Measurements from ENCODE around the gene MED22.
"Not testable (repeated sequence)": the region's sequence is repeated elsewhere in the genome, so short reads cannot be mapped to it uniquely, and the experiment has no call there.

The MED22 gene

DNA sequence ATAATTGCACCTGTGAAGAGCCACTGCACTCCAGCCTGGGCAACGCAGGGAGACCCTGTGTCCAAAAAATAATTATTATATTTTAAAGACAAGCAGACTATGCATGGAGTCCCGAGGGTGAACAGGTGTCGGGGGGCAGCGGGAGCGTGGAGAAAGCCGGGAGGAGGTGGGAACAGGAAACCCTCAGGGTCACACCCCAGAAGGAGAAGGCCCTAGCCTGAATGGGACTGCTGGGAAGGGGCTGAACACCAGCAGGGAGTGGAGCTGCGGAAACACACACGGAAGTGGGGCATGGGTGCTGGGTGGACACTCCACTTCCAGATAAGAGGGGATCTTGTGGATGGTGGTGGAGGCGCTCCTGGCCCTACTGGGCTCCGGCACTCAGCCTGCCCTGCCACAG, 24.7 kb downstream of the MED22 start:
- H2BK5ac ChIP-seq (ENCODE audit: low read length), result no peak overlapping the region

GRCh38 chr9:133322701-133323100, 25.2 kb downstream of the MED22 start:
- H3K79me2 ChIP-seq (ENCODE audit: control insufficient read depth, insufficient read depth, low read length), result no peaks in the 10 kb centered on the region
- no peak overlapping the region for H2AK5ac ChIP-seq (ENCODE audit: low read length)
- no peak overlapping the region for H3K18ac ChIP-seq (ENCODE audit: low read length)
- H3K27ac ChIP-seq (ENCODE audit: low read depth, low read length), result no peak overlapping the region
- no peaks in the 10 kb centered on the region for H3K4me1 ChIP-seq (ENCODE audit: control insufficient read depth, low read depth, low read length)
- H2BK5ac ChIP-seq (ENCODE audit: low read length), result no peak overlapping the region
- H3K56ac ChIP-seq (ENCODE audit: low read length), result no peak overlapping the region
- no peak for DNase-seq
- H3K79me1 ChIP-seq (ENCODE audit: low read length), result no peaks in the 10 kb centered on the region
- no peak overlapping the region for H3K4me3 ChIP-seq (ENCODE audit: low read length)
- no peak overlapping the region for H2BK120ac ChIP-seq (ENCODE audit: low read depth, low read length)
- WGBS (ENCODE audit: extremely low coverage, insufficient coverage, low lambda C conversion rate), result no CpG with 5 or more reads among the region's 14 CpGs
- H4K5ac ChIP-seq (ENCODE audit: low read length), result no peak overlapping the region
- no peak overlapping the region for H3K23ac ChIP-seq (ENCODE audit: low read length)
- no peak overlapping the region for H3K9ac ChIP-seq (ENCODE audit: low read length)
- H4K8ac ChIP-seq (ENCODE audit: low read depth, low read length), result no peak overlapping the region
- H3K27me3 ChIP-seq (ENCODE audit: insufficient read depth, low read length, poor library complexity), result no peaks in the 10 kb centered on the region
- no peaks in the 10 kb centered on the region for H3K36me3 ChIP-seq (ENCODE audit: control insufficient read depth, insufficient read depth, low read length)
- no peak overlapping the region for H2BK15ac ChIP-seq (replicated peaks; ENCODE audit: low read depth)
- H3K4ac ChIP-seq (ENCODE audit: low read depth, low read length), result no peak overlapping the region
- H3K4me2 ChIP-seq (ENCODE audit: low read length), result no peak overlapping the region

More for the DNA sequence above, 24.7 kb downstream of the MED22 start:
- no peak overlapping the region for H3K23ac ChIP-seq (ENCODE audit: low read length)
- H3K4me2 ChIP-seq (ENCODE audit: low read length), result no peak overlapping the region
- no peak overlapping the region for H2BK15ac ChIP-seq (replicated peaks; ENCODE audit: low read depth)
- no peaks in the 10 kb centered on the region for H3K36me3 ChIP-seq (ENCODE audit: control insufficient read depth, insufficient read depth, low read length)
- H3K56ac ChIP-seq (ENCODE audit: low read length), result no peak overlapping the region
- H4K8ac ChIP-seq (ENCODE audit: low read depth, low read length), result no peak overlapping the region
- H2BK120ac ChIP-seq (ENCODE audit: low read depth, low read length), result no peak overlapping the region
- no peak overlapping the region for H3K18ac ChIP-seq (ENCODE audit: low read length)
- H3K27me3 ChIP-seq (ENCODE audit: insufficient read depth, low read length, poor library complexity), result no peaks in the 10 kb centered on the region
- no peak overlapping the region for H4K5ac ChIP-seq (ENCODE audit: low read length)
- H2AK5ac ChIP-seq (ENCODE audit: low read length), result no peak overlapping the region
- no peak overlapping the region for H3K9ac ChIP-seq (ENCODE audit: low read length)
- no peak overlapping the region for H3K4ac ChIP-seq (ENCODE audit: low read depth, low read length)
- no peaks in the 10 kb centered on the region for H3K79me2 ChIP-seq (ENCODE audit: control insufficient read depth, insufficient read depth, low read length)
- WGBS (ENCODE audit: extremely low coverage, insufficient coverage, low lambda C conversion rate), result no CpG with 5 or more reads among the region's 10 CpGs
- no peaks in the 10 kb centered on the region for H3K4me1 ChIP-seq (ENCODE audit: control insufficient read depth, low read depth, low read length)
- no peak overlapping the region for H3K27ac ChIP-seq (ENCODE audit: low read depth, low read length)
- no peaks in the 10 kb centered on the region for H3K79me1 ChIP-seq (ENCODE audit: low read length)
- no peak for DNase-seq
- H3K4me3 ChIP-seq (ENCODE audit: low read length), result no peak overlapping the region

- Histone ChIP-seq H3K79me2 (ENCODE audit: control insufficient read depth, insufficient read depth, low read length) (no peaks in the 10 kb centered on the region), H4K5ac (ENCODE audit: low read length) (no peak overlapping the region), H3K4me2 (ENCODE audit: low read length) (no peak overlapping the region), H2BK5ac (ENCODE audit: low read length) (no peak overlapping the region), H2BK15ac (replicated peaks; ENCODE audit: low read depth) (no peak overlapping the region), H3K23ac (ENCODE audit: low read length) (no peak overlapping the region), H3K36me3 (ENCODE audit: control insufficient read depth, insufficient read depth, low read length) (no peaks in the 10 kb centered on the region), H2AK5ac (ENCODE audit: low read length) (no peak overlapping the region), H3K79me1 (ENCODE audit: low read length) (no peaks in the 10 kb centered on the region), H3K4me3 (ENCODE audit: low read length) (no peak overlapping the region), H3K4ac (ENCODE audit: low read depth, low read length) (no peak overlapping the region), H4K8ac (ENCODE audit: low read depth, low read length) (no peak overlapping the region), H3K9ac (ENCODE audit: low read length) (no peak overlapping the region), H3K56ac (ENCODE audit: low read length) (no peak overlapping the region), H3K4me1 (ENCODE audit: control insufficient read depth, low read depth, low read length) (no peaks in the 10 kb centered on the region), H3K27ac (ENCODE audit: low read depth, low read length) (no peak overlapping the region), H2BK120ac (ENCODE audit: low read depth, low read length) (no peak overlapping the region), H3K18ac (ENCODE audit: low read length) (no peak overlapping the region), H3K27me3 (ENCODE audit: insufficient read depth, low read length, poor library complexity) (no peaks in the 10 kb centered on the region)
- WGBS (ENCODE audit: extremely low coverage, insufficient coverage, low lambda C conversion rate), result no CpG with 5 or more reads among the region's 13 CpGs
- DNase-seq, result no peak
Observed at GRCh38 chr9:133321411-133321935, 26.5 kb downstream of the MED22 start.

DNA sequence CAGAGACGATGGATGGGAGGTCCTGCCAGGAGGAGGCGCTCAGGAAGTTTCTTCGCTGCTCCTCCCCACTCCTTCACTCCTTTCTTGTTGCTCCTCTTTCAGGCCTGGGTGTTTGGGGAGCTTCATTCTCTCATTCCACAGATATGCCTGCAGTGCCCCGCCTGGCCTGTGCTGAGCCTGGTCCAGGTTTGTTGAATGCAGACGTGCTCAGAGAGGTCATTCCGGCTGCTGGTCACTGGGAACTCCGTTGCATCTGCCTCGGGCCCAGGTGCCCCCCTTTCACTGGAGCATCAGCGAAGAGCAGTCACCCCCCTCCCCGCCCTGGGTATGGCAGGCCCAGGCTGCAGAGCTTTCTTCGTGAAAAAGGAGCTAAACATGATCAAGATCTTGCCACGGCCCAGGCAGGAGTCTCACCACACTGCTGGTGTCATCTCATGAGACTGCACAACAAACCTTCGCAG, 27.5 kb downstream of the MED22 start:
- Histone ChIP-seq H3K4me3 (ENCODE audit: low read length) (no peak overlapping the region), H4K8ac (ENCODE audit: low read depth, low read length) (no peak overlapping the region), H4K5ac (ENCODE audit: low read length) (no peak overlapping the region), H3K18ac (ENCODE audit: low read length) (no peak overlapping the region), H3K79me1 (ENCODE audit: low read length) (no peaks in the 10 kb centered on the region), H2AK5ac (ENCODE audit: low read length) (no peak overlapping the region), H3K79me2 (ENCODE audit: control insufficient read depth, insufficient read depth, low read length) (no peaks in the 10 kb centered on the region), H3K36me3 (ENCODE audit: control insufficient read depth, insufficient read depth, low read length) (no peaks in the 10 kb centered on the region), H2BK120ac (ENCODE audit: low read depth, low read length) (no peak overlapping the region), H3K27me3 (ENCODE audit: insufficient read depth, low read length, poor library complexity) (no peaks in the 10 kb centered on the region), H3K4ac (ENCODE audit: low read depth, low read length) (no peak overlapping the region), H3K9ac (ENCODE audit: low read length) (no peak overlapping the region), H3K27ac (ENCODE audit: low read depth, low read length) (no peak overlapping the region), H3K56ac (ENCODE audit: low read length) (no peak overlapping the region), H3K23ac (ENCODE audit: low read length) (no peak overlapping the region), H3K4me2 (ENCODE audit: low read length) (no peak overlapping the region), H2BK5ac (ENCODE audit: low read length) (no peak overlapping the region), H2BK15ac (replicated peaks; ENCODE audit: low read depth) (no peak overlapping the region), H3K4me1 (ENCODE audit: control insufficient read depth, low read depth, low read length) (no peaks in the 10 kb centered on the region)
- WGBS (ENCODE audit: extremely low coverage, insufficient coverage, low lambda C conversion rate), result no CpG with 5 or more reads among the region's 13 CpGs
- DNase-seq, result peak; percentile 44

DNA sequence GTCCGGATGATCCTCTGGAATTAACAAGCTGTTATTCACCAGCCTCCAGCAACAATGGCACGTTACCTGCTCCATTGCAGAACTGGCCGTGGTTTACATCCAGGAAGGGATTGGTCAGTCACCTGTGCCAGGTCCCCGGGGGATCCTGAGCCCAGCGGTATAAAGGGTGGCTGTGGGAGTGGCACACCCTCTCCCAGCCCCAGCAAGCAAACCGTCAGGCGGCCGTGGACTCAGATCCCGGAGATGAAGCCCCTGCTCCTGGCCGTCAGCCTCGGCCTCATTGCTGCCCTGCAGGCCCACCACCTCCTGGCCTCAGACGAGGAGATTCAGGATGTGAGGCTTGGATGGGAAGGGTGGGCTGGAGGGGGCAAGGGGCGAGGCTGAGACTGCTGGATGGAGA, 30.4 kb downstream of the MED22 start:
- not testable (repeated sequence) for H3K4me1 ChIP-seq (ENCODE audit: control insufficient read depth, low read depth, low read length); DNase-seq

GRCh38 chr9:133315997-133316396, 31.9 kb downstream of the MED22 start:
- no peak for DNase-seq

More for the DNA sequence above, 30.4 kb downstream of the MED22 start:
- H2BK15ac ChIP-seq (replicated peaks; ENCODE audit: low read depth); H3K27ac ChIP-seq (ENCODE audit: low read depth, low read length); H3K4me3 ChIP-seq (ENCODE audit: low read length); H3K18ac ChIP-seq (ENCODE audit: low read length); H3K27me3 ChIP-seq (ENCODE audit: insufficient read depth, low read length, poor library complexity); H3K23ac ChIP-seq (ENCODE audit: low read length); H3K79me1 ChIP-seq (ENCODE audit: low read length); H3K79me2 ChIP-seq (ENCODE audit: control insufficient read depth, insufficient read depth, low read length); H2AK5ac ChIP-seq (ENCODE audit: low read length); H3K9ac ChIP-seq (ENCODE audit: low read length); H3K4me2 ChIP-seq (ENCODE audit: low read length); H4K8ac ChIP-seq (ENCODE audit: low read depth, low read length); H3K36me3 ChIP-seq (ENCODE audit: control insufficient read depth, insufficient read depth, low read length); H2BK5ac ChIP-seq (ENCODE audit: low read length); H3K4ac ChIP-seq (ENCODE audit: low read depth, low read length); H4K5ac ChIP-seq (ENCODE audit: low read length); H2BK120ac ChIP-seq (ENCODE audit: low read depth, low read length); H3K56ac ChIP-seq (ENCODE audit: low read length): not testable (repeated sequence)
- WGBS (ENCODE audit: extremely low coverage, insufficient coverage, low lambda C conversion rate), result no CpG with 5 or more reads among the region's 13 CpGs

More at GRCh38 chr9:133315997-133316396, 31.9 kb downstream of the MED22 start:
- no CpG with 5 or more reads among the region's 2 CpGs for WGBS (ENCODE audit: extremely low coverage, insufficient coverage, low lambda C conversion rate)
- Histone ChIP-seq H4K8ac (ENCODE audit: low read depth, low read length) (no peak overlapping the region), H3K27ac (ENCODE audit: low read depth, low read length) (no peak overlapping the region), H3K79me1 (ENCODE audit: low read length) (no peaks in the 10 kb centered on the region), H2AK5ac (ENCODE audit: low read length) (no peak overlapping the region), H3K4me3 (ENCODE audit: low read length) (no peak overlapping the region), H3K36me3 (ENCODE audit: control insufficient read depth, insufficient read depth, low read length) (no peaks in the 10 kb centered on the region), H3K4ac (ENCODE audit: low read depth, low read length) (no peak overlapping the region), H3K79me2 (ENCODE audit: control insufficient read depth, insufficient read depth, low read length) (no peaks in the 10 kb centered on the region), H2BK15ac (replicated peaks; ENCODE audit: low read depth) (no peak overlapping the region), H3K18ac (ENCODE audit: low read length) (no peak overlapping the region), H3K27me3 (ENCODE audit: insufficient read depth, low read length, poor library complexity) (no peaks in the 10 kb centered on the region), H3K9ac (ENCODE audit: low read length) (no peak overlapping the region), H3K4me1 (ENCODE audit: control insufficient read depth, low read depth, low read length) (no peaks in the 10 kb centered on the region), H2BK120ac (ENCODE audit: low read depth, low read length) (no peak overlapping the region), H4K5ac (ENCODE audit: low read length) (no peak overlapping the region), H3K4me2 (ENCODE audit: low read length) (no peak overlapping the region), H3K56ac (ENCODE audit: low read length) (no peak overlapping the region), H2BK5ac (ENCODE audit: low read length) (no peak overlapping the region), H3K23ac (ENCODE audit: low read length) (no peak overlapping the region)
